Measurements from ENCODE around the gene GOLGA6L7.
"Not testable (repeated sequence)": the region's sequence is repeated elsewhere in the genome, so short reads cannot be mapped to it uniquely, and the experiment has no call there.

GRCh38 chr15:28840285-28840684, 8.2 kb downstream of the GOLGA6L7 start:
- TF ChIP-seq, protein P1, sequence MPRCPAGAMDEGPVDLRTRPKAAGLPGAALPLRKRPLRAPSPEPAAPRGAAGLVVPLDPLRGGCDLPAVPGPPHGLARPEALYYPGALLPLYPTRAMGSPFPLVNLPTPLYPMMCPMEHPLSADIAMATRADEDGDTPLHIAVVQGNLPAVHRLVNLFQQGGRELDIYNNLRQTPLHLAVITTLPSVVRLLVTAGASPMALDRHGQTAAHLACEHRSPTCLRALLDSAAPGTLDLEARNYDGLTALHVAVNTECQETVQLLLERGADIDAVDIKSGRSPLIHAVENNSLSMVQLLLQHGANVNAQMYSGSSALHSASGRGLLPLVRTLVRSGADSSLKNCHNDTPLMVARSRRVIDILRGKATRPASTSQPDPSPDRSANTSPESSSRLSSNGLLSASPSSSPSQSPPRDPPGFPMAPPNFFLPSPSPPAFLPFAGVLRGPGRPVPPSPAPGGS (IDR thresholded peaks at IDR 0.05) = not testable (repeated sequence)
- TF ChIP-seq, protein P2, sequence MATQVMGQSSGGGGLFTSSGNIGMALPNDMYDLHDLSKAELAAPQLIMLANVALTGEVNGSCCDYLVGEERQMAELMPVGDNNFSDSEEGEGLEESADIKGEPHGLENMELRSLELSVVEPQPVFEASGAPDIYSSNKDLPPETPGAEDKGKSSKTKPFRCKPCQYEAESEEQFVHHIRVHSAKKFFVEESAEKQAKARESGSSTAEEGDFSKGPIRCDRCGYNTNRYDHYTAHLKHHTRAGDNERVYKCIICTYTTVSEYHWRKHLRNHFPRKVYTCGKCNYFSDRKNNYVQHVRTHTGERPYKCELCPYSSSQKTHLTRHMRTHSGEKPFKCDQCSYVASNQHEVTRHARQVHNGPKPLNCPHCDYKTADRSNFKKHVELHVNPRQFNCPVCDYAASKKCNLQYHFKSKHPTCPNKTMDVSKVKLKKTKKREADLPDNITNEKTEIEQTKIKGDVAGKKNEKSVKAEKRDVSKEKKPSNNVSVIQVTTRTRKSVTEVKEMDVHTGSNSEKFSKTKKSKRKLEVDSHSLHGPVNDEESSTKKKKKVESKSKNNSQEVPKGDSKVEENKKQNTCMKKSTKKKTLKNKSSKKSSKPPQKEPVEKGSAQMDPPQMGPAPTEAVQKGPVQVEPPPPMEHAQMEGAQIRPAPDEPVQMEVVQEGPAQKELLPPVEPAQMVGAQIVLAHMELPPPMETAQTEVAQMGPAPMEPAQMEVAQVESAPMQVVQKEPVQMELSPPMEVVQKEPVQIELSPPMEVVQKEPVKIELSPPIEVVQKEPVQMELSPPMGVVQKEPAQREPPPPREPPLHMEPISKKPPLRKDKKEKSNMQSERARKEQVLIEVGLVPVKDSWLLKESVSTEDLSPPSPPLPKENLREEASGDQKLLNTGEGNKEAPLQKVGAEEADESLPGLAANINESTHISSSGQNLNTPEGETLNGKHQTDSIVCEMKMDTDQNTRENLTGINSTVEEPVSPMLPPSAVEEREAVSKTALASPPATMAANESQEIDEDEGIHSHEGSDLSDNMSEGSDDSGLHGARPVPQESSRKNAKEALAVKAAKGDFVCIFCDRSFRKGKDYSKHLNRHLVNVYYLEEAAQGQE (IDR thresholded peaks at IDR 0.05) = not testable (repeated sequence)
- TF ChIP-seq FOSL2 (IDR thresholded peaks at IDR 0.05); FOSL2 (CRISPR knock-in tag; IDR thresholded peaks at IDR 0.05); HDAC2 (IDR thresholded peaks at IDR 0.05); CTCF (IDR thresholded peaks at IDR 0.05); HOXA7 (CRISPR knock-in tag; IDR thresholded peaks at IDR 0.05); SMC3 (IDR thresholded peaks at IDR 0.05); CEBPB (IDR thresholded peaks at IDR 0.05); RCOR1 (IDR thresholded peaks at IDR 0.05; ENCODE audit: low read depth, low read length); ATOH8 (CRISPR knock-in tag; IDR thresholded peaks at IDR 0.05; ENCODE audit: low read depth); MAZ (IDR thresholded peaks at IDR 0.05; ENCODE audit: borderline replicate concordance, low read depth, low read length): not testable (repeated sequence)
